SK-N-SH (cell line): ENCODE measurements around the gene ZFYVE27.

ENCODE experiments used
- EZH2phosphoT487 ChIP-seq: fragments of 200-600 bp; sonication (generic); IDR thresholded peaks from 2 replicates; pipeline ENCODE4 v1.6.1; 2017; ENCODE audit warnings: low read depth, mixed run types, mild to moderate bottlenecking, antibody characterized with exemption, moderate library complexity, borderline replicate concordance
- POLR2AphosphoS5 ChIP-seq: IDR thresholded peaks from 2 replicates; pipeline ENCODE4 v1.6.1; 2012; ENCODE audit warnings: low read depth, low read length
- RCOR1 ChIP-seq: fragments of 150-350 bp; IDR thresholded peaks from 2 replicates; pipeline ENCODE4 v1.6.1; 2017; ENCODE audit warnings: antibody characterized with exemption, low read length
- YY1 ChIP-seq: IDR thresholded peaks from 2 replicates; pipeline ENCODE4 v1.4.0; 2012; ENCODE audit warnings: low read depth, mild to moderate bottlenecking
- TF ChIP-seq, protein P1 (sequence below): fragments of 200-600 bp; sonication (generic); IDR thresholded peaks from 2 replicates; pipeline ENCODE4 v1.6.1; 2017; ENCODE audit warnings: antibody characterized with exemption, mild to moderate bottlenecking, moderate library complexity
- TF ChIP-seq, protein P2 (sequence below): IDR thresholded peaks from 2 replicates; pipeline ENCODE4 v1.6.1; 2012; ENCODE audit warnings: mild to moderate bottlenecking, low read depth, low read length, moderate library complexity
- TF ChIP-seq, protein P3 (sequence below): fragments of 150-350 bp; IDR thresholded peaks from 2 replicates; pipeline ENCODE4 v1.6.1; 2016; ENCODE audit warnings: mild to moderate bottlenecking, low read depth, low read length

DNA sequence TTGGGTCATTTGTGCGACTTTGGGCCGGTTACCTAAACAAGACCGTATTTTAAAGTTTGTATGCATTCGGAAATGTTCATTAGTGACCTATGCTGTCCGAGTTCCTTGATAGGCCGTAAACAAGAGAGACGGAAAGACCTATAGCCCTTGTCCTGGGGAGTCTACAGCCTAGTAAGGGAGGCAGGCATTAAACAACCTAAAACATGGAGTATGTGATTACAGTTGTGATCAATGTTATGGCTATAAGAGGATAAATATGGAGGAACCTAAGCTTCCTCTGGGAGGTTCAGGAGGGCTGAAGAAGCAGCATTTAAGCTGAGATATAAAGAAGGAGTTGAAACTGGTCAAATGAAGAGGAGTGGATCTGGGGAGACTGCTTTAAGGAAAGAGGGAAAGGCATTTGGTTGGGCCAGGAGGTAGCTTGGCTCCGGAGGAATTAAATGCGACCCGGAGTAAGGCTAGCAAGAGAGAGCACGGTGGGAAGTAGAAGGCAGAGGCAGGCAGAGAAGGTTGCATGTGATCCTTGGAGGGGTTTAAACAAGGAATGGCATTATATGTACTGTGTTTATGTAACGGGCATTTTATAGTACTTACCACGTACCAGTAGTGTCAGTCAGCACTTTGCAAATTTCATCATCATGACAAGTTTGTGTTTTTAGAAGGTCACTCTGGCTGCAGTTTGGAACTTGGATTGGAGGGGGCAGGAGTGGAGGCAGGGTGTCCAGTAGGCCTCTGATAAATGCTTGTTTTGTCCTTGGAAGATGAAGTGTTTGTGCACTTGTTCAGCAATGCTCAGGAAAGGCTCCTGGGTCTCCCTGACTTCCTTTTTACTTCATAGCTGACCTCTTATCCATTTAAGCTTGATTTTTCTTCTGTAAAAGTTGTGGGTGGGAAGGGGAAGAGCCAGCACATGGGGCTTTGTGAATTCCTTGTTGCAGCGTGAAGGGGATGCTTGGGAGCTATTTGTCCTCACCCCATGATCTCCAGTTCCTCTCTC lies 48.8 kb upstream of the ZFYVE27 start:
- TF ChIP-seq, protein P1, sequence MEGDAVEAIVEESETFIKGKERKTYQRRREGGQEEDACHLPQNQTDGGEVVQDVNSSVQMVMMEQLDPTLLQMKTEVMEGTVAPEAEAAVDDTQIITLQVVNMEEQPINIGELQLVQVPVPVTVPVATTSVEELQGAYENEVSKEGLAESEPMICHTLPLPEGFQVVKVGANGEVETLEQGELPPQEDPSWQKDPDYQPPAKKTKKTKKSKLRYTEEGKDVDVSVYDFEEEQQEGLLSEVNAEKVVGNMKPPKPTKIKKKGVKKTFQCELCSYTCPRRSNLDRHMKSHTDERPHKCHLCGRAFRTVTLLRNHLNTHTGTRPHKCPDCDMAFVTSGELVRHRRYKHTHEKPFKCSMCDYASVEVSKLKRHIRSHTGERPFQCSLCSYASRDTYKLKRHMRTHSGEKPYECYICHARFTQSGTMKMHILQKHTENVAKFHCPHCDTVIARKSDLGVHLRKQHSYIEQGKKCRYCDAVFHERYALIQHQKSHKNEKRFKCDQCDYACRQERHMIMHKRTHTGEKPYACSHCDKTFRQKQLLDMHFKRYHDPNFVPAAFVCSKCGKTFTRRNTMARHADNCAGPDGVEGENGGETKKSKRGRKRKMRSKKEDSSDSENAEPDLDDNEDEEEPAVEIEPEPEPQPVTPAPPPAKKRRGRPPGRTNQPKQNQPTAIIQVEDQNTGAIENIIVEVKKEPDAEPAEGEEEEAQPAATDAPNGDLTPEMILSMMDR, result no peak
- TF ChIP-seq YY1 (no peak), EZH2phosphoT487 (no peak), RCOR1 (no peak), POLR2AphosphoS5 (no peak)
- TF ChIP-seq, protein P2, sequence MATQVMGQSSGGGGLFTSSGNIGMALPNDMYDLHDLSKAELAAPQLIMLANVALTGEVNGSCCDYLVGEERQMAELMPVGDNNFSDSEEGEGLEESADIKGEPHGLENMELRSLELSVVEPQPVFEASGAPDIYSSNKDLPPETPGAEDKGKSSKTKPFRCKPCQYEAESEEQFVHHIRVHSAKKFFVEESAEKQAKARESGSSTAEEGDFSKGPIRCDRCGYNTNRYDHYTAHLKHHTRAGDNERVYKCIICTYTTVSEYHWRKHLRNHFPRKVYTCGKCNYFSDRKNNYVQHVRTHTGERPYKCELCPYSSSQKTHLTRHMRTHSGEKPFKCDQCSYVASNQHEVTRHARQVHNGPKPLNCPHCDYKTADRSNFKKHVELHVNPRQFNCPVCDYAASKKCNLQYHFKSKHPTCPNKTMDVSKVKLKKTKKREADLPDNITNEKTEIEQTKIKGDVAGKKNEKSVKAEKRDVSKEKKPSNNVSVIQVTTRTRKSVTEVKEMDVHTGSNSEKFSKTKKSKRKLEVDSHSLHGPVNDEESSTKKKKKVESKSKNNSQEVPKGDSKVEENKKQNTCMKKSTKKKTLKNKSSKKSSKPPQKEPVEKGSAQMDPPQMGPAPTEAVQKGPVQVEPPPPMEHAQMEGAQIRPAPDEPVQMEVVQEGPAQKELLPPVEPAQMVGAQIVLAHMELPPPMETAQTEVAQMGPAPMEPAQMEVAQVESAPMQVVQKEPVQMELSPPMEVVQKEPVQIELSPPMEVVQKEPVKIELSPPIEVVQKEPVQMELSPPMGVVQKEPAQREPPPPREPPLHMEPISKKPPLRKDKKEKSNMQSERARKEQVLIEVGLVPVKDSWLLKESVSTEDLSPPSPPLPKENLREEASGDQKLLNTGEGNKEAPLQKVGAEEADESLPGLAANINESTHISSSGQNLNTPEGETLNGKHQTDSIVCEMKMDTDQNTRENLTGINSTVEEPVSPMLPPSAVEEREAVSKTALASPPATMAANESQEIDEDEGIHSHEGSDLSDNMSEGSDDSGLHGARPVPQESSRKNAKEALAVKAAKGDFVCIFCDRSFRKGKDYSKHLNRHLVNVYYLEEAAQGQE, result no peak
- TF ChIP-seq, protein P3, sequence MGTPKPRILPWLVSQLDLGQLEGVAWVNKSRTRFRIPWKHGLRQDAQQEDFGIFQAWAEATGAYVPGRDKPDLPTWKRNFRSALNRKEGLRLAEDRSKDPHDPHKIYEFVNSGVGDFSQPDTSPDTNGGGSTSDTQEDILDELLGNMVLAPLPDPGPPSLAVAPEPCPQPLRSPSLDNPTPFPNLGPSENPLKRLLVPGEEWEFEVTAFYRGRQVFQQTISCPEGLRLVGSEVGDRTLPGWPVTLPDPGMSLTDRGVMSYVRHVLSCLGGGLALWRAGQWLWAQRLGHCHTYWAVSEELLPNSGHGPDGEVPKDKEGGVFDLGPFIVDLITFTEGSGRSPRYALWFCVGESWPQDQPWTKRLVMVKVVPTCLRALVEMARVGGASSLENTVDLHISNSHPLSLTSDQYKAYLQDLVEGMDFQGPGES, result no peak
